SK-N-SH treated with all-trans-retinoic acid at 6 μM for 48 hours (cell line): ENCODE results near the gene SLC5A8.

Experiments used
- ATAC-seq: fragments of 200-7000 bp; cut with Tn5 transposase; 3 replicates; pipeline ENCODE4 v1.9.1; 2020; ENCODE audit warnings: mild to moderate bottlenecking, moderate library complexity
- ARNTL ChIP-seq: fragments of 450-650 bp; formaldehyde crosslinking; IDR thresholded peaks from 2 replicates; pipeline ENCODE4 v1.5.0; 2020; ENCODE audit warnings: low read depth, mild to moderate bottlenecking, moderate library complexity, borderline replicate concordance
- BACH2 ChIP-seq: fragments of 250-450 bp; sonication (Bioruptor Pico); IDR thresholded peaks from 2 replicates; pipeline ENCODE4 v1.9.0; 2021; ENCODE audit warnings: mild to moderate bottlenecking, borderline replicate concordance
- ESRRG ChIP-seq: fragments of 250-450 bp; sonication (Bioruptor Pico); IDR thresholded peaks from 2 replicates; pipeline ENCODE4 v1.6.1; 2021; ENCODE audit warnings: mild to moderate bottlenecking
- ISL1 ChIP-seq: fragments of 250-450 bp; sonication (Bioruptor Pico); IDR thresholded peaks from 2 replicates; pipeline ENCODE4 v2.1.2; 2022; ENCODE audit warnings: mild to moderate bottlenecking, moderate library complexity
- OSR1 ChIP-seq: fragments of 250-450 bp; sonication (Bioruptor Pico); IDR thresholded peaks from 2 replicates; pipeline ENCODE4 v1.8.0; 2022; ENCODE audit warnings: moderate library complexity, mild to moderate bottlenecking, inconsistent platforms
- PPARA ChIP-seq: fragments of 250-450 bp; sonication (Bioruptor Pico); IDR thresholded peaks from 2 replicates; pipeline ENCODE4 v1.5.0; 2020; ENCODE audit warnings: mild to moderate bottlenecking, borderline replicate concordance
- RARB ChIP-seq: fragments of 250-450 bp; sonication (Bioruptor Pico); IDR thresholded peaks from 2 replicates; pipeline ENCODE4 v1.8.0; 2021; ENCODE audit warnings: mild to moderate bottlenecking, moderate library complexity
- SNAI2 ChIP-seq: fragments of 250-450 bp; sonication (Bioruptor Pico); IDR thresholded peaks from 2 replicates; pipeline ENCODE4 v1.5.0; 2020; ENCODE audit warnings: mild to moderate bottlenecking, moderate library complexity
- TCF4 ChIP-seq: fragments of 250-450 bp; sonication (Bioruptor Pico); IDR thresholded peaks from 2 replicates; pipeline ENCODE4 v1.8.0; 2021; ENCODE audit warnings: mild to moderate bottlenecking, moderate library complexity, borderline replicate concordance
- TOX ChIP-seq: fragments of 250-450 bp; sonication (Bioruptor Pico); IDR thresholded peaks from 2 replicates; pipeline ENCODE4 v1.8.0; 2021; ENCODE audit warnings: mild to moderate bottlenecking, moderate library complexity, borderline replicate concordance
- TSHZ2 ChIP-seq: fragments of 250-450 bp; sonication (Bioruptor Pico); IDR thresholded peaks from 2 replicates; pipeline ENCODE4 v1.5.0; 2020; ENCODE audit warnings: mild to moderate bottlenecking, moderate library complexity
- ZC3H10 ChIP-seq: fragments of 250-450 bp; sonication (Bioruptor Pico); IDR thresholded peaks from 2 replicates; pipeline ENCODE4 v1.5.1; 2021; ENCODE audit warnings: mild to moderate bottlenecking, moderate library complexity
- ZFP3 ChIP-seq: fragments of 250-450 bp; sonication (Bioruptor Pico); IDR thresholded peaks from 2 replicates; pipeline ENCODE4 v1.5.0; 2020; ENCODE audit warnings: mild to moderate bottlenecking, moderate library complexity
- ZFP30 ChIP-seq: fragments of 450-650 bp; formaldehyde crosslinking; IDR thresholded peaks from 2 replicates; pipeline ENCODE4 v1.5.0; 2022; ENCODE audit warnings: mild to moderate bottlenecking, moderate library complexity
- ZNF565 ChIP-seq: fragments of 450-650 bp; formaldehyde crosslinking; conservative IDR thresholded peaks from 2 replicates; pipeline ENCODE4 v1.5.0; 2020; ENCODE audit warnings: low read depth, mild to moderate bottlenecking, moderate library complexity
- ZNF70 ChIP-seq: fragments of 450-650 bp; formaldehyde crosslinking; IDR thresholded peaks from 2 replicates; pipeline ENCODE4 v1.5.0; 2020; ENCODE audit warnings: mild to moderate bottlenecking, moderate library complexity
- ZNF8 ChIP-seq: fragments of 450-650 bp; formaldehyde crosslinking; IDR thresholded peaks from 2 replicates; pipeline ENCODE4 v1.5.0; 2020; ENCODE audit warnings: mild to moderate bottlenecking, moderate library complexity
- TF ChIP-seq, protein P1 (sequence below): fragments of 250-450 bp; sonication (Bioruptor Pico); IDR thresholded peaks from 2 replicates; pipeline ENCODE4 v1.5.1; 2021; ENCODE audit warnings: mild to moderate bottlenecking, moderate library complexity
- TF ChIP-seq, protein P2 (sequence below): fragments of 250-450 bp; sonication (Bioruptor Pico); IDR thresholded peaks from 2 replicates; pipeline ENCODE4 v1.8.0; 2021; ENCODE audit warnings: low read depth, mild to moderate bottlenecking, moderate library complexity, borderline replicate concordance
- TF ChIP-seq, protein P3 (sequence below): fragments of 250-450 bp; sonication (Bioruptor Pico); IDR thresholded peaks from 2 replicates; pipeline ENCODE4 v1.8.0; 2020; ENCODE audit warnings: mild to moderate bottlenecking, moderate library complexity, borderline replicate concordance
- TF ChIP-seq, protein P4 (sequence below): fragments of 250-450 bp; sonication (Bioruptor Pico); IDR thresholded peaks from 2 replicates; pipeline ENCODE4 v1.5.1; 2020; ENCODE audit warnings: low read depth, mild to moderate bottlenecking, moderate library complexity

Gene SLC5A8, protein sequence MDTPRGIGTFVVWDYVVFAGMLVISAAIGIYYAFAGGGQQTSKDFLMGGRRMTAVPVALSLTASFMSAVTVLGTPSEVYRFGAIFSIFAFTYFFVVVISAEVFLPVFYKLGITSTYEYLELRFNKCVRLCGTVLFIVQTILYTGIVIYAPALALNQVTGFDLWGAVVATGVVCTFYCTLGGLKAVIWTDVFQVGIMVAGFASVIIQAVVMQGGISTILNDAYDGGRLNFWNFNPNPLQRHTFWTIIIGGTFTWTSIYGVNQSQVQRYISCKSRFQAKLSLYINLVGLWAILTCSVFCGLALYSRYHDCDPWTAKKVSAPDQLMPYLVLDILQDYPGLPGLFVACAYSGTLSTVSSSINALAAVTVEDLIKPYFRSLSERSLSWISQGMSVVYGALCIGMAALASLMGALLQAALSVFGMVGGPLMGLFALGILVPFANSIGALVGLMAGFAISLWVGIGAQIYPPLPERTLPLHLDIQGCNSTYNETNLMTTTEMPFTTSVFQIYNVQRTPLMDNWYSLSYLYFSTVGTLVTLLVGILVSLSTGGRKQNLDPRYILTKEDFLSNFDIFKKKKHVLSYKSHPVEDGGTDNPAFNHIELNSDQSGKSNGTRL

GRCh38 chr12:101209319-101210302 is at the start of gene SLC5A8:
Gene SLC5A8, minus strand, starts transcription at chr12:101210238. Its CDS starts 390 bp downstream, at chr12:101209848.
- TF ChIP-seq ZNF70 (CRISPR knock-in tag), result no peak
- no peak for TF ChIP-seq TCF4
- no peak for TF ChIP-seq ZFP3
- TF ChIP-seq, protein P1, sequence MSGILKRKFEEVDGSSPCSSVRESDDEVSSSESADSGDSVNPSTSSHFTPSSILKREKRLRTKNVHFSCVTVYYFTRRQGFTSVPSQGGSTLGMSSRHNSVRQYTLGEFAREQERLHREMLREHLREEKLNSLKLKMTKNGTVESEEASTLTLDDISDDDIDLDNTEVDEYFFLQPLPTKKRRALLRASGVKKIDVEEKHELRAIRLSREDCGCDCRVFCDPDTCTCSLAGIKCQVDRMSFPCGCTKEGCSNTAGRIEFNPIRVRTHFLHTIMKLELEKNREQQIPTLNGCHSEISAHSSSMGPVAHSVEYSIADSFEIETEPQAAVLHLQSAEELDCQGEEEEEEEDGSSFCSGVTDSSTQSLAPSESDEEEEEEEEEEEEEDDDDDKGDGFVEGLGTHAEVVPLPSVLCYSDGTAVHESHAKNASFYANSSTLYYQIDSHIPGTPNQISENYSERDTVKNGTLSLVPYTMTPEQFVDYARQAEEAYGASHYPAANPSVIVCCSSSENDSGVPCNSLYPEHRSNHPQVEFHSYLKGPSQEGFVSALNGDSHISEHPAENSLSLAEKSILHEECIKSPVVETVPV (CRISPR knock-in tag), result no peak
- TF ChIP-seq ESRRG (CRISPR knock-in tag), result no peak
- no peak for TF ChIP-seq TOX (CRISPR knock-in tag)
- no peak for TF ChIP-seq RARB (CRISPR knock-in tag)
- no peak for TF ChIP-seq ZFP30 (CRISPR knock-in tag)
- TF ChIP-seq OSR1 (CRISPR knock-in tag), result no peak
- TF ChIP-seq BACH2 (CRISPR knock-in tag), result no peak
- TF ChIP-seq PPARA (CRISPR knock-in tag), result no peak
- no peak for TF ChIP-seq ISL1 (CRISPR knock-in tag)
- no peak for TF ChIP-seq ZNF565
- TF ChIP-seq, protein P2, sequence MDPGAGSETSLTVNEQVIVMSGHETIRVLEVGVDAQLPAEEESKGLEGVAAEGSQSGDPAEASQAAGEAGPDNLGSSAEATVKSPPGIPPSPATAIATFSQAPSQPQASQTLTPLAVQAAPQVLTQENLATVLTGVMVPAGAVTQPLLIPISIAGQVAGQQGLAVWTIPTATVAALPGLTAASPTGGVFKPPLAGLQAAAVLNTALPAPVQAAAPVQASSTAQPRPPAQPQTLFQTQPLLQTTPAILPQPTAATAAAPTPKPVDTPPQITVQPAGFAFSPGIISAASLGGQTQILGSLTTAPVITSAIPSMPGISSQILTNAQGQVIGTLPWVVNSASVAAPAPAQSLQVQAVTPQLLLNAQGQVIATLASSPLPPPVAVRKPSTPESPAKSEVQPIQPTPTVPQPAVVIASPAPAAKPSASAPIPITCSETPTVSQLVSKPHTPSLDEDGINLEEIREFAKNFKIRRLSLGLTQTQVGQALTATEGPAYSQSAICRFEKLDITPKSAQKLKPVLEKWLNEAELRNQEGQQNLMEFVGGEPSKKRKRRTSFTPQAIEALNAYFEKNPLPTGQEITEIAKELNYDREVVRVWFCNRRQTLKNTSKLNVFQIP (CRISPR knock-in tag), result no peak
- TF ChIP-seq ZC3H10 (CRISPR knock-in tag), result no peak
- TF ChIP-seq ARNTL, result no peak
- TF ChIP-seq, protein P3, sequence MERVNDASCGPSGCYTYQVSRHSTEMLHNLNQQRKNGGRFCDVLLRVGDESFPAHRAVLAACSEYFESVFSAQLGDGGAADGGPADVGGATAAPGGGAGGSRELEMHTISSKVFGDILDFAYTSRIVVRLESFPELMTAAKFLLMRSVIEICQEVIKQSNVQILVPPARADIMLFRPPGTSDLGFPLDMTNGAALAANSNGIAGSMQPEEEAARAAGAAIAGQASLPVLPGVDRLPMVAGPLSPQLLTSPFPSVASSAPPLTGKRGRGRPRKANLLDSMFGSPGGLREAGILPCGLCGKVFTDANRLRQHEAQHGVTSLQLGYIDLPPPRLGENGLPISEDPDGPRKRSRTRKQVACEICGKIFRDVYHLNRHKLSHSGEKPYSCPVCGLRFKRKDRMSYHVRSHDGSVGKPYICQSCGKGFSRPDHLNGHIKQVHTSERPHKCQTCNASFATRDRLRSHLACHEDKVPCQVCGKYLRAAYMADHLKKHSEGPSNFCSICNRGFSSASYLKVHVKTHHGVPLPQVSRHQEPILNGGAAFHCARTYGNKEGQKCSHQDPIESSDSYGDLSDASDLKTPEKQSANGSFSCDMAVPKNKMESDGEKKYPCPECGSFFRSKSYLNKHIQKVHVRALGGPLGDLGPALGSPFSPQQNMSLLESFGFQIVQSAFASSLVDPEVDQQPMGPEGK (CRISPR knock-in tag), result no peak
- TF ChIP-seq ZNF8 (CRISPR knock-in tag), result no peak
- no peak for TF ChIP-seq SNAI2 (CRISPR knock-in tag)
- TF ChIP-seq, protein P4, sequence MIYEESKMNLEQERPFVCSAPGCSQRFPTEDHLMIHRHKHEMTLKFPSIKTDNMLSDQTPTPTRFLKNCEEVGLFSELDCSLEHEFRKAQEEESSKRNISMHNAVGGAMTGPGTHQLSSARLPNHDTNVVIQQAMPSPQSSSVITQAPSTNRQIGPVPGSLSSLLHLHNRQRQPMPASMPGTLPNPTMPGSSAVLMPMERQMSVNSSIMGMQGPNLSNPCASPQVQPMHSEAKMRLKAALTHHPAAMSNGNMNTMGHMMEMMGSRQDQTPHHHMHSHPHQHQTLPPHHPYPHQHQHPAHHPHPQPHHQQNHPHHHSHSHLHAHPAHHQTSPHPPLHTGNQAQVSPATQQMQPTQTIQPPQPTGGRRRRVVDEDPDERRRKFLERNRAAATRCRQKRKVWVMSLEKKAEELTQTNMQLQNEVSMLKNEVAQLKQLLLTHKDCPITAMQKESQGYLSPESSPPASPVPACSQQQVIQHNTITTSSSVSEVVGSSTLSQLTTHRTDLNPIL (CRISPR knock-in tag), result no peak
- TF ChIP-seq, all 23 proteins: peak for 0
- peak; percentile 35; the same call in 2 of the 3 replicates for ATAC-seq

DNA sequence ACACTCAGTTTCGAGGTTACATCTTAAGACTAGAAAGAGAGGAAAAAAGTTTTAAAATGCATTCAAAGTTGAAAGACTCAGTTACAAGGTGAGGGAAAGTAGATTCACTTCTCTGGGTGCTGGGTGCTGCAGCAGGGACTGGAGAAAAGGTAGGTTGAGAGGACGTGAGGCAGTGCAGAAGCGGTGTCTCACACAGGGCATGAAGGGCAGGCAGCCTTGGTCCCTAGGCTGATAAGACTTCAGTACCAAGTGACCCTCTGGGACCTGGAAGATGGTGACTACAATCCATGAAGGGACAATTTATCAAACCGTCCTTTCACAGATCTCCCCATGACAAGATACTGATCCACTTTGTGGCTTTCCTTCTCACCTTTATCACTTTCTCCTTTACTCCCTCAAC is 47.3 kb upstream of the SLC5A8 start:
- TF ChIP-seq ZNF70 (CRISPR knock-in tag) (no peak), TSHZ2 (CRISPR knock-in tag) (no peak), ISL1 (CRISPR knock-in tag) (no peak), BACH2 (CRISPR knock-in tag) (no peak), ZFP3 (no peak), ESRRG (CRISPR knock-in tag) (no peak), RARB (CRISPR knock-in tag) (no peak)
- TF ChIP-seq, all 23 proteins: peak for 0
- ATAC-seq, result no peak
